Panc1 (cell line): Measurements from ENCODE around the gene EFHB. TPM values are rescaled to one million over a fixed set of nuclear protein-coding genes. Genes with fewer than 3 reads are reported as not detected.
"Not testable (repeated sequence)": the region's sequence is repeated elsewhere in the genome, so short reads cannot be mapped to it uniquely, and the experiment has no call there.

Experiments used
- ATAC-seq: fragments of 200-7000 bp; cut with Tn5 transposase; 2 replicates; pipeline ENCODE4 v1.9.1; 2020; ENCODE audit warnings: mild to moderate bottlenecking, moderate library complexity
- BruUV-seq: library from RNA; stranded (reverse); fragments of 400-500 nt; replicated peaks from 2 replicates; lab custom pipeline; 2021; lab: Mats Ljungman, UMichigan
- CTCF ChIA-PET: fragments of 300-600 bp; sonication (Branson Sonifier 250); formaldehyde crosslinking; loops from one replicate; lab custom pipeline; 2022; ENCODE audit warnings: antibody characterized with exemption; lab: Charles Lee
- POLR2A ChIA-PET: fragments of 300-600 bp; sonication (Branson Sonifier 250); formaldehyde crosslinking; loops from one replicate; lab custom pipeline; 2022; ENCODE audit warnings: antibody characterized with exemption; lab: Charles Lee
- DNase-seq: peaks from one replicate; pipeline ENCODE4 v3.0.0-alpha.2; 2010; ENCODE audit warnings: low read depth, low spot score
- H3K27ac ChIP-seq: 2 replicates; pipeline ENCODE4 v1.5.1; 2011; ENCODE audit warnings: mild to moderate bottlenecking, low read length, inconsistent platforms
- H3K27me3 ChIP-seq: fragments of 200-500 bp; sonication (Bioruptor generic); 2 replicates; pipeline ENCODE4 v1.6.0; 2014; ENCODE audit warnings: low read length, inconsistent platforms; ENCODE audit not compliant: control insufficient read depth, insufficient read depth
- H3K36me3 ChIP-seq: fragments of 200-500 bp; sonication (Bioruptor generic); 2 replicates; pipeline ENCODE4 v1.5.1; 2014; ENCODE audit warnings: inconsistent platforms, mild to moderate bottlenecking, low read length, moderate library complexity; ENCODE audit not compliant: control insufficient read depth, insufficient read depth
- H3K4me1 ChIP-seq: 2 replicates; pipeline ENCODE4 v1.5.1; 2011; ENCODE audit warnings: inconsistent platforms, mild to moderate bottlenecking, low read length, moderate library complexity; ENCODE audit not compliant: control insufficient read depth, insufficient read depth
- H3K4me3 ChIP-seq, 2 experiments: 2 replicates each; pipeline ENCODE4 v1.5.1; 2011 to 2012; ENCODE audit warnings: low read depth in 2 of 2, low read length in 2 of 2, mild to moderate bottlenecking in 2 of 2, inconsistent platforms in 1 of 2, moderate library complexity in 1 of 2
- H3K9me3 ChIP-seq: fragments of 200-500 bp; sonication (Bioruptor generic); 2 replicates; pipeline ENCODE4 v1.5.1; 2014; ENCODE audit warnings: low read depth, mild to moderate bottlenecking, inconsistent platforms, low read length, moderate library complexity; ENCODE audit not compliant: control insufficient read depth, insufficient read depth
- CTCF ChIP-seq: fragments of 450-650 bp; IDR thresholded peaks from 2 replicates; pipeline ENCODE4 v1.5.1; 2017; ENCODE audit warnings: mild to moderate bottlenecking
- POLR2AphosphoS5 ChIP-seq: IDR thresholded peaks from 2 replicates; pipeline ENCODE4 v1.6.1; 2012; ENCODE audit warnings: mild to moderate bottlenecking, low read depth, low read length, moderate library complexity
- REST ChIP-seq, 2 experiments: IDR thresholded peaks; 2 replicates each; pipeline ENCODE4 v1.6.1; 2011 to 2012; ENCODE audit warnings: low read depth in 2 of 2, control low read depth in 1 of 2, low read length in 1 of 2, mild to moderate bottlenecking in 1 of 2, moderate library complexity in 1 of 2; ENCODE audit not compliant: insufficient read depth in 1 of 2
- SIN3A ChIP-seq: IDR thresholded peaks from 2 replicates; pipeline ENCODE4 v1.6.1; 2012; ENCODE audit warnings: low read depth, mild to moderate bottlenecking, low read length, moderate library complexity, borderline replicate concordance; ENCODE audit not compliant: insufficient read depth
- TCF7L2 ChIP-seq: IDR thresholded peaks from 2 replicates; pipeline ENCODE4 v1.6.1; 2011; ENCODE audit warnings: mild to moderate bottlenecking, low read depth, low read length, inconsistent platforms
- in situ Hi-C: cut with HindIII; loops from 2 replicates; pipeline ENCODE4 v1.10.0; 2016; ENCODE audit warnings: low sequenced_read_pairs, low pct_unique_long_range_greater_than_20kb
- intact Hi-C: fragments of 100-400 bp; cut with micrococcal nuclease; formaldehyde crosslinking; loops from one replicate; pipeline ENCODE4 v1.10.0; 2022; ENCODE audit not compliant: unreplicated experiment
- total RNA-seq: library from RNA; stranded (reverse); gene quantifications from one replicate; pipeline ENCODE4 v1.2.1, GENCODE V29; 2021; ENCODE audit not compliant: unreplicated experiment

Gene EFHB
- total RNA-seq, 1 experiment from 2014 or later = 0.46 TPM

- no peaks in the 10 kb centered on the region for H3K4me1 ChIP-seq
- no peak overlapping the region for H3K4me3 ChIP-seq
- DNase-seq (no peak), ATAC-seq (no peak)
- intact Hi-C loops = no loop called here
- no TSS peak for BruUV-seq
- H3K36me3 ChIP-seq = no peaks in the 10 kb centered on the region
- in situ Hi-C loops = no loop called here
- TF ChIP-seq REST (IDR thresholded peaks at IDR 0.05; ENCODE audit: insufficient read depth in 1 of 2, low read depth in 2 of 2, low read length in 1 of 2) (no peak), TCF7L2 (no peak)
- POLR2A ChIA-PET = no interaction called here
- CTCF ChIA-PET = no interaction called here
- H3K27ac ChIP-seq = no peak overlapping the region
- H3K9me3 ChIP-seq = no peaks in the 10 kb centered on the region
- no peaks in the 10 kb centered on the region for H3K27me3 ChIP-seq
These were observed 56.4 kb downstream of the EFHB start for GRCh38 chr3:19877656-19878055.

GRCh38 chr3:19866751-19867347 is 67.2 kb downstream of the EFHB start:
- intact Hi-C loops = loop anchor here (2.0 to 5.0 kb wide), 2 partner anchors 518 to 800 kb away; no protein-coding TSS in a partner anchor
- DNase-seq = peak; percentile 27
- Histone ChIP-seq H3K9me3 (no peaks in the 10 kb centered on the region), H3K4me3 (no peak overlapping the region), H3K27ac (no peak overlapping the region), H3K36me3 (no peaks in the 10 kb centered on the region), H3K4me1 (no peaks in the 10 kb centered on the region), H3K27me3 (no peaks in the 10 kb centered on the region)
- ATAC-seq = peak; percentile 73; the same call in 1 of the 2 replicates
- BruUV-seq = no TSS peak
- TF ChIP-seq CTCF (peak; percentile 76), TCF7L2 (no peak), SIN3A (no peak), POLR2AphosphoS5 (no peak), REST (IDR thresholded peaks at IDR 0.05; ENCODE audit: insufficient read depth in 1 of 2, low read depth in 2 of 2, low read length in 1 of 2) (no peak)
- POLR2A ChIA-PET = no interaction called here
- in situ Hi-C loops = no loop called here
- CTCF ChIA-PET = interaction anchor here (0.5 to 1.7 kb wide), 3 partner anchors 179 to 518 kb away, joined by 3 to 5 read pairs (median 3); no protein-coding TSS in a partner anchor

- BruUV-seq, H3K36me3 ChIP-seq, H3K9me3 ChIP-seq, intact Hi-C loops, in situ Hi-C loops, DNase-seq, H3K4me3 ChIP-seq, H3K4me1 ChIP-seq, POLR2A ChIA-PET, H3K27me3 ChIP-seq, ATAC-seq, H3K27ac ChIP-seq, CTCF ChIA-PET: not testable (repeated sequence)
These were observed 78.7 kb downstream of the EFHB start for GRCh38 chr3:19855318-19855717.

- BruUV-seq, POLR2A ChIA-PET, intact Hi-C loops, H3K27me3 ChIP-seq, H3K9me3 ChIP-seq, ATAC-seq, H3K27ac ChIP-seq, H3K36me3 ChIP-seq, H3K4me1 ChIP-seq, CTCF ChIA-PET, in situ Hi-C loops, DNase-seq, H3K4me3 ChIP-seq: not testable (repeated sequence)
These were observed 87.4 kb downstream of the EFHB start for GRCh38 chr3:19846609-19847008.
